Stimulated activated naive CD8-positive, alpha-beta T cell treated with anti-CD3 and anti-CD28 coated beads, Interleukin-15, Interleukin-2, amounts not matched to agents 100 ng/mL and 50 ng/mL, for 24 hours (primary cell): ENCODE data around the gene FBXW12.
"Not testable (repeated sequence)": the region's sequence is repeated elsewhere in the genome, so short reads cannot be mapped to it uniquely, and the experiment has no call there.

Source experiments
- H3K27ac Mint-ChIP-seq: one replicate; pipeline ENCODE4 v1.8.0; 2021; ENCODE audit warnings: mild to moderate bottlenecking, mixed read lengths
- H3K27me3 Mint-ChIP-seq: one replicate; pipeline ENCODE4 v1.8.0; 2021; ENCODE audit warnings: mixed read lengths
- H3K36me3 Mint-ChIP-seq: one replicate; pipeline ENCODE4 v1.8.0; 2021; ENCODE audit warnings: low read depth, mixed read lengths
- H3K4me1 Mint-ChIP-seq: one replicate; pipeline ENCODE4 v1.8.0; 2021; ENCODE audit warnings: low read depth, mixed read lengths
- H3K4me3 Mint-ChIP-seq: one replicate; pipeline ENCODE4 v1.8.0; 2021; ENCODE audit warnings: mild to moderate bottlenecking, mixed read lengths
- H3K9me3 Mint-ChIP-seq: one replicate; pipeline ENCODE4 v1.8.0; 2021; ENCODE audit warnings: mixed read lengths

FBXW12 gene

DNA sequence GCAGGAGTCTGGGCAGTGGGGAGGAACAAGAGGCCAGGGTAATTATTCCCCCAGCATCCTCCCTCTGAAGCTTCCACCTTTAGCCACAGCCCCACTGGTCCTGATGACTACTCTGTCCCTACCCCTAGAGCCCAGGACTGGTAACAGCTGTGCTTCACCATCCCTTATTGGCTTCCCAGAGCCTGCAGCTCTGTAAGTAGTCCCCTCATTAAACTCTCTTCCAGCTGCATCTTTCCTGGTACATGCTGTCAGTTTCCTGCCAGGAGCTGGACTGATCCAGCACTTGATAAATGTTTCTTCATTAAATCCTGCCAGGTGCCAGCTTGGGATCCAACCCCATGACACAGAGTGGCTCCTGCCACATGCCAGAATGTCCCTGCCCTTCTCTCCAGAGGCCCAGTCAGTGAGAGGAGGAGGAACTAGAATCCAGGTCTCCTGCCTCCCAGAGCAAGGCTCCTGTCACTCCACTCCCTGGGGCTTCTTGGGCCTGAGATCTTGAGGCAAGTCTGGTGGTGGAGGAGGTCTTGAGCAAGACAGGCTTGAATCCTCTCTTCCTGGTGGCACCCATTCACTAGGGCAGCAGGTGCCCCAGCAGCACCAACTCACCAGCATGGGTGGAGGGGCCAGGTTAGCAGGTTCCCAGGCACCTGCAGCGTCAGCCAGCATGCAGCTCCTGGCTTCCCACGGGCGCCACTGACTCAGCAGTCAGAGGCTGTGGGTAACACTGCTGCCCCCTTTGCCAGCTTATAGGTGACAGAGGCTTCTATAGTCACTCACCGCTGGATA, 27.6 kb downstream of the FBXW12 start:
- Mint-ChIP-seq H3K9me3 (no peaks in the 10 kb centered on the region), H3K27me3 (peaks cover 3% of the 10 kb centered on the region), H3K4me3 (no peak overlapping the region), H3K4me1 (no peaks in the 10 kb centered on the region), H3K27ac (no peak overlapping the region), H3K36me3 (no peaks in the 10 kb centered on the region)

DNA sequence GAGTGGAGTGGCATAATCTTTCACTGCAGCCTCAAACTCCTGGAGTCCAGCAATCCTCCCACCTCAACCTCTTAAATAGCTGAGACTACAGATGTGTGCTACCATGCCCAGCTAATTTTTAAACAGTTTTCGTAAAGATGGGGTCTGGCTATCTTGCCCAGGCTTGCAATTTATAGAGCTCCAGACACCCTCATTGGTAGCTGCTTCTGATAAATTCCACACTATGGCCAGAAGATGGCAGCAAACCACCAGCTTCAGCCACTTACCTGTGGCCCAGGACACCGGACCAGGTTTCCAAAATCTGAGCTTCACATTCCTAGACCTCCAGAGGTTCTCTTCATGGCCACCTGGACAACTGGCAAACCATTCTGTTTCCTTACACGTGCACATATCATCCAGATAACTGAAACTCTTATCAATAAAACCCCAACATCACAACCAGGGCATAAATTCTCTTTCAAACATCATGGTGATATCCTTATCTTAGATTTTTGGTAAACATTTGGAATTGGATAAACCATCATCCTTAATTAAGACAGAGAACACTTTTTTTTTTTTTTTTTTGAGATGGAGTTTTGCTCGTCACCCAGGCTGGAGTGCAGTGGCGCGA, 28.9 kb downstream of the FBXW12 start:
- Mint-ChIP-seq H3K4me1 (no peaks in the 10 kb centered on the region), H3K36me3 (no peaks in the 10 kb centered on the region), H3K27ac (no peak overlapping the region), H3K4me3 (no peak overlapping the region), H3K9me3 (no peaks in the 10 kb centered on the region), H3K27me3 (peaks cover under 1% of the 10 kb centered on the region)

DNA sequence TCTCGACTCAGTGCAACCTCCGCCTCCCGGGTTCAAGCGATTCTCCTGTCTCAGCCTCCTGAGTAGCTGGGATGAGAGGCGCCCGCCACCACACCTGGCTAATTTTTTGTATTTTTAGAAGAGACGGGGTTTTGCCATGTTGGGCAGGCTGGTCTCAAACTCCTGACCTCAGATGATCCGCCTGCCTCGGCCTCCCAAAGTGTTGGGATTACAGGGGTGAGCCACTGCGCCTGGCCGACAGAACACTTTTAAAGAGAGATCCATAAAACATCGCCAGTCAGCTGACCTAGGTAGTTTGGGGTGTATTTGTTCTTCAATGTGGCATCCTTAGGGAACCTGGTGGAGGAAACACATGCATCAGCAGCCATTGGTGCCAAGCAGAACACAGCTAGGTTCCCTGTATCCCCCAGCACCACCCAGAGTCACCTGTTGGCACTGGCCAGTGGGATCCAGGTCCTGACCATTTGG, 29.4 kb downstream of the FBXW12 start:
- not testable (repeated sequence) for H3K9me3 Mint-ChIP-seq, H3K27me3 Mint-ChIP-seq, H3K4me1 Mint-ChIP-seq, H3K4me3 Mint-ChIP-seq, H3K27ac Mint-ChIP-seq, H3K36me3 Mint-ChIP-seq

DNA sequence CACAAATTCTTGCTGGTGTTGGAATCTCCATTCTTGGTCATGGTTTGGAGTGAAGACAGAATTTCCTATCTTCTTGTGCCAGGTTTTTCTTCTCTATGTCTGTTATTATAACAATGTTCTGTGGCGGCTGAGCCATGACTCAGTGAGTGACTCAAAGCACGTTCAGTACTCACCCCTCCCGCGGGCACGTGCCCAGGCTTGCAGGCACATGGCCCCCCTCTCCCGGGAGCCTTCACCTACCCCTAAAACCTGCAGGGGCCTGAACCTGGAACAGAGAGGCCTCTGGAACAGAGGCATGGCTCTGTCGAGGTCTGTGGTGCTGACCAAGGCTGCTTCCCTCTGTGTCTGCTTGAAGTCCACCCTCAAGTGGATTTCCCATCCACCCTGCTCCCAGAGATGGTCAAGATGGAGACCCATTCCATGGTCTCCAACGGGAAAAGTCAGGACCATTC, 30.3 kb downstream of the FBXW12 start:
- H3K4me3 Mint-ChIP-seq = no peak overlapping the region
- H3K9me3 Mint-ChIP-seq = no peaks in the 10 kb centered on the region
- H3K27ac Mint-ChIP-seq = no peak overlapping the region
- H3K36me3 Mint-ChIP-seq = no peaks in the 10 kb centered on the region
- H3K4me1 Mint-ChIP-seq = no peaks in the 10 kb centered on the region
- no peaks in the 10 kb centered on the region for H3K27me3 Mint-ChIP-seq

DNA sequence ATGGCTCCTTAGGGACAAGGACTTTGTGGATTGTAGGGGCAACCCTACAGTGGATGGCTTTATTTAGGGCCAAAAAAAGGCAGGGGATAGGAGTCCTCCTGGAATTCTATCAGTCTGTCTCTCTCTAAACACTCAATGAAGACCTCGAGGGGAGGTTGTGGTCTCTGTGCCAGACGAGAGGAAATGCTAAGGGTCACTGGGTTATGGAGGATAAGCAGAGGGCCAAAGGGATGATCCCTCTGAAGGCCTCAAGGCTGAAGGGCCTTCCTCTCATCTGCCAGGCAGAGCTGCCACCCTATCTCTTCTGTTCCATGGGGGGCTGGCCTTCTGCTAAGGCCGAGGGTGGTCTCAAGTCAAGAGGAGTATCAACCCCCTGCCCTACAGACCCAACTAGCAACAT, 30.9 kb downstream of the FBXW12 start:
- no peak overlapping the region for H3K27ac Mint-ChIP-seq
- H3K4me1 Mint-ChIP-seq = no peaks in the 10 kb centered on the region
- no peak overlapping the region for H3K4me3 Mint-ChIP-seq
- H3K27me3 Mint-ChIP-seq = no peaks in the 10 kb centered on the region
- no peaks in the 10 kb centered on the region for H3K36me3 Mint-ChIP-seq
- H3K9me3 Mint-ChIP-seq = no peaks in the 10 kb centered on the region

DNA sequence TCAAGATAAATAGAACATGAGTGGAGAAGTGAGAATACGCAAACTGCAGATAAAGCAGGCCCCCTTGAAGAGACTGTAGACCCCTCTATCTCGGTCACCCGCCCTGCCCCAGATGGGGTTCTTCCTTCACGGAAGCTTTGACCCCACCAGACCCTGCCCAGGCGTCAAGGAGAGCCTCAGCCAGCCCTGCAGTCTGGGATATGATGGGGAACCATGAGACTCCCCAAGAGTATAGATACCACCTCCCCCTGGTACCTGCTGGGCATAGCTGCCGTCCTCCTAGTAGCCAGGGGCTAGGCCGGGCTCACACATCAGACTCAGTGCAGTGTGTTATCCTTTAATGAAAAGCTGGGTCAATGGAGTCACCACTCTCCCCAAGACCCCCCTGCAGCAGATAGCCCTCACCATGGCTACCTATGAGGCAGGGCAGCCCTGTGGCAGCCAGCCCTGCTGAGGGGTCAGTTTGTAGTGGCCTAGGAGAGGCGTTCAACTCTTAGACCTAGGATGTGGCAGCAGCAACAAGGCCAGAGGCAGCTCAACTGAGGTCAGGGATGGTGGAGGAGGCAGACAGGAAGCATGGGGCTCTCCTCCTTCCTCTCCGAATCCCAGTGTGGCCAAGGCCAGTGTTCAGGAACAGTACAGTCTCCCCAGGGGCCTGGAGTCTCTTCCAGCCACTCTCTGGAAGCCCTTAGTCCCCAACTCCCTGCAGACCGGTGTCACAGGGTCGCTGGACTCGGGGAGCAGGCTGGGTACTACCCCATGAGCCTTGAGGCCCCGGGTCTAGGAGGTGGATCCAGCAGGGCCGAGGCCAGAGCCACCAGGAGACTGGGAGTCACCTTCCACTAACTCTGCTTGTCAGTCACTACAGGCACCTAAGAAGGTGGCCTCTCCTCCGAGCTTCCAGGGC, 31.8 kb downstream of the FBXW12 start:
- no peak overlapping the region for H3K27ac Mint-ChIP-seq

DNA sequence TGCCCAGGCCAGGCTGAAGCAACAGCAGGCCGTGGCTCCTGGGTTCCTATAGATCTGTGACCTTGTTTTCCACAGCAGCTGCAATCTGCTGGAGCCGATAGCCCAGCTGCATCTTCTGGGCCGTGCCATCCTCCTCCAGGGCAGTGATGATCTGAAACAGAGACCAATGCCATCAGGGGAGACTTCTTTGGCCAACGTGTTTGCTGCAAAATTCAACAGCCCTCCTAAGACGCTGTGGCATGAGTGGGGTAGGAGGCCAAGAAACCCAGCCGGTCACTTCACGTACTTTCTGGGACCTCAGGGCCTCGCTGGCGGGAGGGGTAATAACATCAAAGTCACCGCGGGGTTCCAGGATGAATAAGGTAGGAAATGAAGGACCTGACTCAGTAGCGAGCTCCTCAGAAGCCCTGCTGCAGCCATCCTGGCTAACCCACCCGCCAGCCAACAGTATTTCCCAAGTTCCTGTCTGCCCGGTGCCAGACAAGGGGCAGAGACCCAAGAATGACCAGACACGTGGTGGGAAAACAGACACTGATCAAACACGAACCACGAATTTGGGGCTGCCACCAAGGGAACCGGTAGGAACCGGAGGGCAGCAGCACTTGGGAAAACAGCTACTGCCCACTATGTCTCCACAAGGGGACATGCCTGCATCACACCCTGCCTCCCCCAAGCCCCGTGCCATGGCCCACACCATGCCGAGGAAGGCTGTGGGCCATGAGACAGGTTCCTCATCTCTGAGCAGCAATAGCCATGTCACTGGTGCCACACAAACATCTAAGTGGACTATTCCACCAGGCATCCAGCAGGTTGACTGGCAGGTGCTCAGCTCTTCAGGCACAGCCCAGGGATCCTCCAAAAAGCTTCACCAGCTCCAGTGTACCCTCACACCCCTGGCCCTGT, 32.7 kb downstream of the FBXW12 start:
- Mint-ChIP-seq H3K4me1 (no peaks in the 10 kb centered on the region), H3K9me3 (no peaks in the 10 kb centered on the region), H3K36me3 (no peaks in the 10 kb centered on the region), H3K4me3 (no peak overlapping the region), H3K27ac (no peak overlapping the region), H3K27me3 (no peaks in the 10 kb centered on the region)

More for the DNA sequence above, 31.8 kb downstream of the FBXW12 start:
- H3K9me3 Mint-ChIP-seq = no peaks in the 10 kb centered on the region
- no peaks in the 10 kb centered on the region for H3K36me3 Mint-ChIP-seq
- no peak overlapping the region for H3K4me3 Mint-ChIP-seq
- no peaks in the 10 kb centered on the region for H3K27me3 Mint-ChIP-seq
- no peaks in the 10 kb centered on the region for H3K4me1 Mint-ChIP-seq

DNA sequence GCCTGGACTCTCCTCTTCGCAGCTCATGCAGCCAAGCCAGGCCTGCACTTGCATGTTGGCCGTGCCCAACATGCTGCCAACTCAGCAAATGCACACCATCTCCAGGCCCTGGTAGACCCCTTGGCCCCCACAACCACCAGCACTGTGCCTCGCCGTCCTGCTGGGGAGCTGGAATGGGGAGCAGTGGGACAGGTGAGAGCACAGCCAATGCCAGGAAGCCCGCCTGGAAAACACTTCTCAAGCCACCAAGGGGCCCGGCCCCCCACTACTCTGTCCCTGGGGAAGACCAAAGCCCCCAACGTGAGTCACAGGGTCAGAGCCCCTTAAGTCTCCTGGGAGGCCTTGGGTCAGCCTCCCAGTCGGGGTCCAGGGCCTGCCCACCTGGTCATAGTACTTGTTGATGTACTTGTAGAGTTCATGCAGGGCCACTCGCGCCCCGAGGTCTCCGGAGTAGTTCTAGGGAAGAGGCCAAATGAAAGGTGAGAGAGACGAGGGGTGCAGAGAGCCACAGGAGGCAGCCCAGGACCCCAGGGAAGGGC, 33.4 kb downstream of the FBXW12 start:
- no peaks in the 10 kb centered on the region for H3K36me3 Mint-ChIP-seq
- no peaks in the 10 kb centered on the region for H3K4me1 Mint-ChIP-seq
- H3K27ac Mint-ChIP-seq = no peak overlapping the region
- no peaks in the 10 kb centered on the region for H3K9me3 Mint-ChIP-seq
- no peaks in the 10 kb centered on the region for H3K27me3 Mint-ChIP-seq
- H3K4me3 Mint-ChIP-seq = no peak overlapping the region

DNA sequence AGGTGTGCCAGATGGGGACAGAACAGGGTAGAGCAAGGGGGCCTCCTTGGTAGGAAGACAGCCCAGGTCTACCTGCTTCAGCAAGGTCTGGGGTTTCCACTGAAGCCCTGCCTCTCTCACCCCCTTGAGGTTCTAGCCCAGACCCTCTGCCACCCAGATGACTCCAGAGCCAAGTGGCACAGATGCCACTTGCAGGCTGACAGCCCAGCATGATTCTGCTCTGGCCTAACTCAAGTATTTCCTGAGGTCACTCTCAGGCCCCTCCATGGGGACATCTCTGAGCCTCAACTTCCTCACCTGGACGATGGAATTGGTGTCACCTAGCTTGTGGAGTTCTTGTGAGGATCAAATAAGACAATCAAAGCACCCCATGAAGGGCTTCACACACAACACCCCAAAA, 34.0 kb downstream of the FBXW12 start:
- Mint-ChIP-seq H3K9me3 (no peaks in the 10 kb centered on the region), H3K36me3 (no peaks in the 10 kb centered on the region), H3K27ac (no peak overlapping the region), H3K4me1 (no peaks in the 10 kb centered on the region), H3K27me3 (no peaks in the 10 kb centered on the region), H3K4me3 (no peak overlapping the region)

DNA sequence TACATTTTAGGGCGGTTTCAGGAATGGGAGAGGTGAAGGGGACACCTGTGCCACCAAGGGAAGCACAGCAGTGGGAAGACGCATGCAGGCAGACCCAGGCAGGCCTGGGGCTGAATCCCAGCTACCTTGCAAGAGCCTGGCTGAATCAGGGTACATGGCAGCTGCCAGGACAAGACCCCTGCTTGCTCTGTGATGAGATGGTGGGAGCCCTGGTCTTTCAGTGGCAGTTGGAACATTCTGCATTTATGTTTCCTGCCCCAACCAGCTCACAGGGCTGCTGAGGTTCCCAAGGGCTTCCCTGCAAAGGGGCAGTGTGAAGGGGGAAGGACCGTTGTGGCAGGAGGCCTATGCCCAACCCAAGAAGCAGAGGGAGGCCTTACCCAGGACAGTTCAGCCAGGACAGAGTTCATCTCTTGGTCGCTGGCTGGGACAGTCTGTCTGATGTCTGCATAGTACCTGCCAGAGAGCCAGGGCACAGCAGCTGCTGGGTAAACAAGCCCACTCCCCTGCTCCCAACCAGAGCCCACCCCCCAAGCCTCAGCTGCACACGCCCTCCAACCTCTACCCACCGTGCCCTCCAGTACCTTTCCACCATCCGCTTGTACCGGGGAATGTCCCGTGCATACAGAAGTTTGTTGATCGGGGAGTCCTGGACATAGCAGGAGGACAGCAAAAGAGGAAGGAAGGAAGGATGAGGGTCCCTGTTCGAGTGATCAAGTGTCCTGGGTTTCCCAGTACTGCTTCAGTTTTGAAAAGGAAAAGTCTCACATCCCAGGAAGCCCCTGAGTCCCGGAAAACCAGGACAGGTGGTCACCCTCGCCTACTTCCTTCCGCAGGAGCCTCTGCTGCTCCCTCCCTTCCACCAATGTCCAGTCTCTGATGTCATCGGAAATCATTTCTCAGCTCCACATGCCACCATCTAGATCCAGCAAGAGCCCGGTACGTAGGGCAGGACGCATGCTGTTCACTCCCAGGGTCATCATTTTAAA, 34.7 kb downstream of the FBXW12 start:
- Mint-ChIP-seq H3K27ac (no peak overlapping the region), H3K9me3 (no peaks in the 10 kb centered on the region), H3K4me1 (no peaks in the 10 kb centered on the region), H3K36me3 (no peaks in the 10 kb centered on the region), H3K27me3 (no peaks in the 10 kb centered on the region), H3K4me3 (no peak overlapping the region)

DNA sequence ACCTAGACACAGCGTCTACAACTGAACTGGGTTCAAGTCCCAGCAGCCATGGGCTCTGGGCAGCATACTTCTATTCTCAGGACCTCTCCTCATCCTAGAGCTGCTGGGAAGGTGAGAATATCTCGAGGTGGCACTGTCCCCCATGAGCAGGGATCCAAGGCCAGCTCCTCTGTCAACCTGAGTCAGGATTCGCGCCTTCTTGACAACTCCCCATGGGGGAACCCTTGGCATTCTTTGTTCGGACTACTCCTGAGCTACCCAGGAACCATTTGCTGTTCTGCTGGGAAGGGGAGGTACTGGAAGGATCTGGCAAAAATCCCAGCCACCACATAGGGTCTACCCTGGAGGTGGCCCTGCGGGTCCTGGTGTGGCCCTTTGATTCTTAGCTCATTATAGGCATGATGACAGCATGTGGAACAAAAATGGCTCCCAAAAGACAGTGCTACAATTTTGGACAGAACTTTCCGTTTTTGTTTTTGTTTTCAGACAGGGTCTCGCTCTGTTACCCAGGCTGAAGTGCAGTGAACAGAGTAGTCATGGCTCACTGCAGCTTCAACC, 35.6 kb downstream of the FBXW12 start:
- H3K36me3 Mint-ChIP-seq = no peaks in the 10 kb centered on the region
- no peak overlapping the region for H3K27ac Mint-ChIP-seq

DNA sequence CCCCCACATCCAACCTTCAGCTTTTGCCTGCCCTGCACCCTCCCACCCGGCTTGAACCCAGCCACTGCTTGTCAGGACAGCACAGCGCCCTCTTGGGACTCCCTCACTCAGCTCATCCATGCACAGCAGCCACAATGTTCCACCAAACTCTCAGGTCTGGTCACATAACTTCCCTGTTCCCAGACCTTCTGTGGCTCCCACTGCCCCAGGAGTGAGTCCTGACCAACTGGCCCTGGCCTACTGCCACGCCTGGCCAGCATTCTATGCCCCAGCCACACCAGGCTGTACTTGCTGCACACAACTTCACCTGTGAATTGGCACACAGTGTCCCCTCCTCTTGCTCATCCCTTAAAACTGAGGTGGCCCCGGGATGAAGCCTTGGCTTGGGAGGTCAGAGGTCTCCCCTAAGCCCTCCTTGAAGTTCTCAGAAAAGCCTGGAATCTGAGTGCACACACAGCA, 36.8 kb downstream of the FBXW12 start:
- Mint-ChIP-seq H3K36me3 (no peaks in the 10 kb centered on the region), H3K27me3 (no peaks in the 10 kb centered on the region), H3K9me3 (no peaks in the 10 kb centered on the region)

More for the DNA sequence above, 35.6 kb downstream of the FBXW12 start:
- H3K27me3 Mint-ChIP-seq = no peaks in the 10 kb centered on the region
- H3K9me3 Mint-ChIP-seq = no peaks in the 10 kb centered on the region
- no peak overlapping the region for H3K4me3 Mint-ChIP-seq
- H3K4me1 Mint-ChIP-seq = no peaks in the 10 kb centered on the region

More for the DNA sequence above, 36.8 kb downstream of the FBXW12 start:
- no peak overlapping the region for H3K27ac Mint-ChIP-seq
- H3K4me1 Mint-ChIP-seq = no peaks in the 10 kb centered on the region
- no peak overlapping the region for H3K4me3 Mint-ChIP-seq
